ENCODE results near the gene EPS8L1.
"Not testable (repeated sequence)": the region's sequence is repeated elsewhere in the genome, so short reads cannot be mapped to it uniquely, and the experiment has no call there.

The EPS8L1 gene

DNA sequence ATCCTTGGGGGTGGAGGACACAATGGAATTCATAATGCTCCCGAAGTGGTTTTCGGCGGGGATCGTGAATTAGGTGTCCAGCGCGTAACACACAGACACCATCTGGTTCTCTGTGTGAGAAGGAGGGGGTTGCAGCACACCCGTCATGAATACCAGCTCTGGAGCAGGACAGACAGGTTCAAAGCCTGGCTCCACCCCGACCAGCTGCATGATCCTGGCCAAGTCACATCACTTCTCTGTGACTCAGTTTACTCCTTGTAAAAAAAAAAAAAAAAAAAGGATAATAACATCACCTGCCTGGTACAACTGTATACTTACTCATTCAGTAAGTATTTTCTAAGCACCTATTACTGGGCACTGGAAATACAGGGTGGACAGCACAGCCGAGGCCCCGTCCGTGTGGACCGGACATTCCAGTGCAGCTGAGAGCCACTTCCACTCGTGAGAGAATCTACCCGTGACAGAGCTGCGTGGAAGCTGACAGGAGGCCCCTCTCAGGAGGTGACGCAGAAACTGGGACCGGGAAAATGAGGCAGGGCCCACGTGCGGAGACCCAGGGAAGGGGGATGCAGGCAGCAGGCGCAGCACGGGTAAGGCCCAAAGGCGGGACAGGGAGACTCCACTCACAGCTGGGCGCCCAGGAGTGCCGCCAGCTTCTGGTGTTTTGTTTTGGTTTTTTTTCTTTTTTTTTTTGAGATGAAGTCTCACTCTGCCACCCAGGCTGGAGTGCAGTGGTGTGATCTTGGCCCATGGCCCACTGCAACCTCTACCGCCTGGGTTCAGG lies 24.7 kb upstream of the EPS8L1 start:
- DNase-seq = no peak

GRCh38 chr19:55053735-55054134 lies 21.9 kb upstream of the EPS8L1 start:
- no peak for DNase-seq

- DNase-seq = no peak
Observed at GRCh38 chr19:55056827-55057226, 18.8 kb upstream of the EPS8L1 start.

DNA sequence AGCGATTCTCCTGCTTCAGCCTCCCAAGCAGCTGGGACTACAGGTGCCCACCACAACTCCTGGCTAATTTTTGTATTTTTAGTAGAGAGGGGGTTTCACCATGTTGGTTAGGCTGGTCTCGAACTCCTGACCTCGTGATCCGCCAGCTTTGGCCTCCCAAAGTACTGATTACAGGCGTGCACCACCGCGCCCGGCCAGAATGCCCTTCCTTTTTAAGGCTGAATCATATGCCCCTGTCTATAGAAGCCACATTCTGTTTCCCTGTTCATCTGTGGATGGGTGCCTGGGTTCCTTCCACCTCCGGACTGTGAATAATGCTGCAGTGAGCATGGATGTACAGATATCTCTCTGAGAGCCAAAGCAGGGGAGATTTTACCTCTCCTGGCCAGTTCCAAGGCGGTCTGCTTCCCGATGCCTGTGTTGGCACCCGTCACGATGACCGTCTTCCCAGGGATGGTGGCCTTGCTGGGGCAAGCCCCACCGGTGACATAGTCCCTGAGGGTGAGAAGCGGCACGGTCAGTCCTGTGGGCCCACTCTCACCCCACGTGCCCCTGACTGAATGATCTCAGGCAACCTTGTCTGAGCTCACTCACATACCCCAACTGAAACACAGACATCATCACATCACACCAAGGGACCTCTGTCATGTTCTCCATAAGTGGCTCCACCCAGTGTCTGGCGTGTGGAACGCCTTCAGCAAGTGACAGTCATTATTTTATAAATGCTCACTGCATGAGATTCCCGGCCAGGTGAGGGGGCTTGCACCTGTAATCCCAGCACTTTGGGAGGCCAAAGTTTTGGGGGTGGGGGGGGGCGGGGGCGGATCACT lies 16.7 kb upstream of the EPS8L1 start:
- no peak for DNase-seq

- not testable (repeated sequence) for DNase-seq
Observed at GRCh38 chr19:55060287-55060686, 15.4 kb upstream of the EPS8L1 start.

DNA sequence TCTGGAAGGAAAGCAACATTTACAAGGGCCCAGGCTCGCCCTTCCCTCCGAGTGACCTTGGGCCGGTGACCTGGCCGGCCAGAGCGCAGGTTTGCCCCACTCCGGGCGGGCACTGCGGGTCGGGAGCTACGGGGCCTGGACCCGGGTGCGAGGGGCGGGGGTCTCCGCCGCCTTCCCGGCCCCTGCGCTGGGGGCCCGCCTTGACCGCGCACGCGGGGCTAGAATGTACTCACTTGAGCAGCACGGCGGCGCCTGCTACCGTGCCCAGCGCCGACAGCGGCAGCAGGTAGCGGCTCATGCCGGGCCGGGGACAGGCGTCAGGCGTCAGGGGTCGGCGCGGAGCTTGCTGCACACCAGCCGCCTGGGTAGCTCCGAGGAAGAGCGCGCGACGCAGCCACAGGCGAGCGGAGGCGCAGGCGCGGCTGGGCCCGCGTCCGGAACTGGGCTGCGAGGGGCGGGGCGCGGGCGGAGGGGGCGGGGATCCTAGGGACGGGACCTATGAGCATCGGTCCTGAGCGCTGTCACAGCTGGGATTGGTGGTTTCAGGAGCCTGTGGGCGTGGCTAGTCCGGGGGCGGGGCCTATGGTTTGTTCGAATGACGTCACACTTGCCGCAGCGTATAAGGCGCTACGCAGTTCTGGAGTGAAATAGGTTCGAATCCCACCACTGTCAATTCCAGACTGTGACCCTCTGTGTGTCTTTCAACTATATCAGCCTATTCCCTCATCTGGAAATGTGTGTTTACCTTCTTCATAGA lies 12.8 kb upstream of the EPS8L1 start, which contains the start of gene RDH13:
Gene RDH13 (minus strand): TSS at position 414 of the 757 bp plus-strand sequence. CDS start 116 bp downstream, at position 298.
- DNase-seq = peak; percentile 71 to 73

DNA sequence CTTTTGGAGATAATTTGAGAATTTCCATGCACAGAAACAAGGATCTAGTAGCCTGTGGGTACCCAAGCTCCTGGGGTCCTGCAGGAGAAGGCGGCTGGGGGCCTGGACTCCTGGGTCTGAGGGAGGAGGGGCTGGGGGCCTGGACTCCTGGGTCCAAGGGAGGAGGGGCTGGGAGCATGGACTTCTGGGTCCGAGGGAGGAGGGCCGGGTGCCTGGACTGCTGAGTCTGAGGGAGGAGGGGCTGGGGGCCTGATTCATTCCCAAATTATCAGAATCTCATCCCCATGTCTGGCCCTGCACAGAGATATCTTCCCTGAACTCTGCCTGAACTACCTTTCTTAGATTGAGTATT lies 12.2 kb upstream of the EPS8L1 start:
- no peak for DNase-seq

GRCh38 chr19:55065516-55065915 lies 10.2 kb upstream of the EPS8L1 start:
- not testable (repeated sequence) for DNase-seq

GRCh38 chr19:55066107-55066709 lies 9.5 kb upstream of the EPS8L1 start:
- DNase-seq = no peak

DNA sequence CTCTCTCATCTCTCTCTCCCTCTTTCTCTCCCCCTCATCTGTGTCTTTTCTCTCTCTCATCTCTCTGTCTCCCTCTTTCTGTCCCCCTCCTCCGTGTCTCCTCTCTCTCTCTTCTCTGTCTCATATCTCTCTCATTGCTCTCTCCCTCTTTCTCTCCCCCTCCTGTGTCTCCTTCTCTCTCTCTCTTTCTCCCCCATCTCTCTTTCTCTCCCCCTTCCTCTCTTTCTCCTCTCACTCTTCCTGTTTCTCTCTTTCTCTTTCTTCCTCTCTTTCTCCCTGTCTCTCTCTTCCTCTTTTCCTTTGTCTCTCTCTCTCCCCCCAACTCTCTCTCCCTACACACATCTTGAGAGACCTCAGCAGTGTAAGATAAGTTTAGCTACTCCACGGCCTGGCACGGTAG lies 7.8 kb upstream of the EPS8L1 start:
- DNase-seq = no peak

DNA sequence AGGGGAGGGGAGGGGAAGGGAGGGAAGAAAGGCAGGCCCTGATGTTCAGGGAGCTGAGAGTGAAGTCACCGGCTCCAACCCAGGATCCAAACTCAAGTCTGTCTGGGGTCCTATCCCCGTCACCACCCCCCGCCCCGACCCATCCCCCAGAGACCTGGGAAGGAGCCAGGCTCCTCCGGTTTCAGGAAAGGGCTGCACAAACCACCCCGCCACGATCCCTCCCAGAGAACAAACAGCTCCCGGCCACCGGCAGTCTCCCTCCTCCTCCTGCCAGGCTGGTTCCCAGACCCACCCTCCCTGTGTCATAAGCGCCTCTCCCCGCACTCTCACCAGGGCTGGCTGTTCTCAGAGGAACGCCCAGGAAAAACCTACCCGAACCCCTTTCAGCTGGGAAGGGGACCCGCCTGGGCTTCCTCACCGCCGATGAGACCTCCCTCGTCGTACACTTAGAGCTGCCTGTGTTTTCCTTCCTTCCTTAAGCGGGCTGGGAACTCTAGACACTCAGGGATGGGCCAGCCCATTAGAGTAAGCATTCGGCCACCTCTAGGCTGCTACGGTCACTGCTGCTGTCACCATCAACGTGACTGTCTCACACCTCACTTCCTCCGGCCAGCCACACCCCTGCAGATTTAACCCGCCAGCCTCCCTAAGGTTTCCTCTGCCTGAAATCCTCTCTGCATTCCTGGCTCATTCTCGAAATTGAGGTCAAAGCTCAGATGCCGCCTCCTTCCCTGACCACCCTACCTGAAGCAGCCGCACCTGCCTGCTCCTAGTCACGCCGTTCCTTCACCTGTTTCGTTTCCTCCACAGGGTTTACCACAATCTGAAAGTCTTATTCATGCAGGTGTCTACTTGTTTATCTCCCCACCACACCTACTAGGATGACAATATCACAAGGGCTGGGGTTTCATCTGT lies 6.5 kb upstream of the EPS8L1 start:
- no peak for DNase-seq

GRCh38 chr19:55069865-55070197 lies 5.8 kb upstream of the EPS8L1 start:
- no peak for DNase-seq

GRCh38 chr19:55070466-55071128 lies 5.1 kb upstream of the EPS8L1 start:
- DNase-seq = no peak

DNA sequence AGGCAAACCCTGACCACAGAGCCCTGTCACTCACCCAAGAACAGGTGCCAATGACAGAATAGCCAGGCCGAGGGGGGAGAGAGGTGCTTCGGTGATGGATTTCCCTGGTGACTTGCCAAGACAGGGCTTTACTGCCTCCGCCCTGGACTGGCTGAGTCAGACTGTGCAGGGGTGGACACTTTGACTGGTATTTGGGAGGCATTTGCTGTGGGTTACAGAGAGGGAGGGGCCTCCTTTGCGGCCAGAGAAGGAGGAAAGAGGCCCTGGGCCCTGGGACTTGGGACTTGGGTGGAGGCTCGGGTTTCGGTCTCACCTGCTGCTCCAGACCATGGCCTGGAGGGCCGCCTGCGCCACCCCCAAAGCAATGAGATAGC lies 4.6 kb upstream of the EPS8L1 start:
- DNase-seq = no peak

DNA sequence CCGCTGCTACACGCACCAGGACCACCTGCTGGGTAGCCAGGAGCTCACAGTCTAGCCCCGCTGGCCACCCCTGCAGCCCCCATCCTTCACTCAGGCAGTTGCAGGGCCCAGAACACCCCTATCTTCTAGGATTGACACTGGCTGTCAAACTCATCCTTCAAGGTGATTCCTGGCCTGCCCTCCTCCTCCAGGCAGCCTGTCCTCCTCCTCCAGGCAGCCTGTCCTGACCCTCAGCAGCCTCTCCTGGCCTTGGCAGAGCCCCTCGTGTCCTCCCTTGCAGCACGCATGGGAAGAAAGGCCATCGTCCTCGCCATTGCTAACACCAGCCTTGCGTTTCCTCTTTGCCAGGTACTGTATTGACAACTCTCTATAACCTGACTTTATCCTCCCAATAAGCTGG lies 3.8 kb upstream of the EPS8L1 start:
- DNase-seq = no peak

DNA sequence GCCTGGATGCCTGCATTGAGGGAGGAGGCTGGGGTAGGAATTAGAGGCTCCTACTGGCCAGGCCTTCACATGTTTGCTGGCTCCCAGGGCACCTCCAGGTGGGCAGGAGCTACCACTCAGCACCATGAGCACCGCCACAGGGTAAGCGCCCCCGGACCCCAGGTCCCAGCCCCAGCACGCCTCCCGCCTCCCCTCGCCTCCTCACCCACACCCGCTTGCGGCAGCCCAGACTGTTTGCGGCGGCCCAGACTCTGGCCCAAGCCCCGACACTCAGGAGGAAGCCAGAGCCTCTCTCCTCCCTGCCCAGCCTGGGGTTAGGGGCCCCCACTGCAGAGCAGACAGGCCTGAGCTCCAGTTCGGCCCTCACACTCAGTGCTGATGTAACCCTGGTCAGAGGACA lies 652 bp downstream of the EPS8L1 start:
- no peak for DNase-seq

DNA sequence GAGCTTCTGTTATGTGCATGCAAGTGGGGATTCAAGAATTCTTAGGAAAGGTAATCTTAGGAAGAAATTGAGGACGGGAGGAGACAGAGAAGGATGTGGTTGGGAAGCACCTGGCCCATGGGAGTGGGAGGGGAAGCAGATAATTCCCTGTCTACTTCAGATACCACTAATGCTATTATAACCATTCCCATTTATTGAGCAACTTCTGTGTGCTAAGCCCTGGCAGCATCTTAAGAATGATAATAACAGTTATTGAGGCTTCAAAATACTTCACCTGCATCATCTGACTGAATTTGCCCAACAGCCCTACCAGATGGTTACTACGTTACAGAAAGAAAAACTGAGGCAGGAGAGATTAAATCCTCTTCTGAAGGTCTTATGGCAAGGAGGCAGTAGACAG lies 1.4 kb downstream of the EPS8L1 start:
- no peak for DNase-seq

- no peak for DNase-seq
Observed at GRCh38 chr19:55078996-55079395, 3.3 kb downstream of the EPS8L1 start.

DNA sequence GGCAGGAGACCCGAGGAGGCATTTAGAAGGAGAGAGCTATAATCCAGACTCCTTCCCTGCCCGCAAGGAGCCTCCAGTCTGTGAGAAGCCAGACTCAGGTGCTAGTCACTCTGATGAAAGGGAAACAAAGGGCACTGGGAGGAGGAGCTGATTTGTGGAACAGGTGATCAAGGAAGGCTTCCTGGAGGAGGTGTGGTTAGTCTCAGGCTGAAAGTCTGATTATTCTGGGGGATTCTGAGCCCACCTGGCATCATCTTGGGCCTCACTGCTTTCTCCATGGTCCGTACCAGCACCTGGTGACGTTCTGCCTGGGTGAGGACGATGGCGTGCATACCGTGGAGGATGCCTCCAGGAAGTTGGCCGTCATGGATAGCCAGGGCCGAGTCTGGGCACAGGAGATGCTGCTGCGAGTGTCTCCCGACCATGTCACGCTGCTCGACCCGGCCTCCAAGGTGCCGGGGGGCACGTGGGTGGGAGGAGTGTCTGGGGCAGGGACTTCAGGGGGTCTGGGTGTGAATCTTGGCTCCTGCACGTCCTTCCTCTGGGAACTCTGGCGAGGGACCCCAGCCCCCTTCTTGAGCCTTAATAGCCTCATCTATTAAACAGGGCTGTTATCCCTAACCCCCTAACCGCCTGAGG lies 3.9 kb downstream of the EPS8L1 start:
- DNase-seq = no peak

DNA sequence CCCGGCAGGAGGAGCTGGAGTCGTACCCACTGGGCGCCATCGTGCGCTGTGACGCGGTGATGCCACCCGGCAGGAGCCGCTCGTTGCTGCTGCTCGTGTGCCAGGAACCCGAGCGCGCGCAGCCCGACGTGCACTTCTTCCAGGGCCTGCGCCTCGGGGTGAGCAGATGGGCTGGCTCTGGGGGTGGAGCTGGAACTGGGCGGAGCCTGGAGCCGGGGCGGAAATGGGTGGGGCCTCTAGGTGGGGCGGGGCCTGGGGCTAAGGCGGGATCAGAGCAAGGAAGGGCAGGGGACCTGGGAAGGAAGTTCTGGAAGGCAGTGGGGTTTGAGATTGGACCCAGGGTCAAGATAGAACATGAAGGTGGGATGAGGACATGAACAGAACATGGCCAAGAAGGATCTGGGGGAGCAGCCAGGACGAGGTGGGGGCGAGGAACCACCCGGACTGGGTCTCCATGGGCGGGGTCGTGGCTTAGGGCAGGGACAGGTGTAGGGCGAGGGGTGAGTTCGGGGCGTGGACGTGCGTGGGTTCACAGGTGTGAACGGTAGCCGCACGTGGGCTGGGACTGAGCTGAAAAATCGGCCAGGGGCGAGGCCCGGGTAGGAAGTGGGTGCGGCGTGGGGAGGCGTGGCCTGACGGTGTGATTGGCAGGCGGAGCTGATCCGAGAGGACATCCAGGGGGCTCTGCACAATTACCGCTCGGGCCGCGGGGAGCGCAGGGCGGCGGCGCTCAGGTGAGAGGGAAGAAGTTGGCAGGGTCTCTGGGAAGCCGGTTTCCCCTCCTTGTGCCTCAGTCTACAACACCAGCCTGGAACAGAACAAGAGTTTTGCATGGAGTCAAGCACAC lies 4.7 kb downstream of the EPS8L1 start:
- DNase-seq = no peak
